Choroid plexus epithelial cell (primary cell): ENCODE data around the gene ABCC10.
"Not testable (repeated sequence)": the region's sequence is repeated elsewhere in the genome, so short reads cannot be mapped to it uniquely, and the experiment has no call there.

Experiments used
- DNase-seq: peaks from one replicate; pipeline ENCODE4 v3.0.0-alpha.2; 2010; ENCODE audit warnings: low read depth
- H3K4me3 ChIP-seq: 2 replicates; pipeline ENCODE4 v1.5.1; 2011; ENCODE audit warnings: low read depth, mild to moderate bottlenecking, control low read depth, low read length, moderate library complexity
- CTCF ChIP-seq: conservative IDR thresholded peaks from 2 replicates; pipeline ENCODE4 v1.5.1; 2011; ENCODE audit warnings: low read depth, mild to moderate bottlenecking, control low read depth, inconsistent platforms, low read length, moderate library complexity

Gene ABCC10

GRCh38 chr6:43389730-43390295 is 37.5 kb upstream of the ABCC10 start:
- no peak for TF ChIP-seq CTCF
- H3K4me3 ChIP-seq: no peak overlapping the region
- no peak for DNase-seq

- not testable (repeated sequence) for DNase-seq, H3K4me3 ChIP-seq
Observed at GRCh38 chr6:43390753-43391439, 36.4 kb upstream of the ABCC10 start.

- TF ChIP-seq CTCF: no peak
- DNase-seq: no peak
- no peak overlapping the region for H3K4me3 ChIP-seq
Observed at GRCh38 chr6:43391440-43392031, 35.8 kb upstream of the ABCC10 start.

- not testable (repeated sequence) for DNase-seq, H3K4me3 ChIP-seq
Observed at GRCh38 chr6:43393133-43393532, 34.2 kb upstream of the ABCC10 start.

- DNase-seq: no peak
- TF ChIP-seq CTCF: no peak
- no peak overlapping the region for H3K4me3 ChIP-seq
Observed at GRCh38 chr6:43393602-43394001, 33.7 kb upstream of the ABCC10 start.

GRCh38 chr6:43394982-43395381 is 32.4 kb upstream of the ABCC10 start:
- no peak overlapping the region for H3K4me3 ChIP-seq
- TF ChIP-seq CTCF: no peak
- DNase-seq: no peak

GRCh38 chr6:43395776-43396175 is 31.6 kb upstream of the ABCC10 start:
- no peak for TF ChIP-seq CTCF
- H3K4me3 ChIP-seq: no peak overlapping the region
- no peak for DNase-seq
